Adrenal gland (tissue), 5 donors: ENCODE results near the gene SLC36A3.
A peak's percentile ranks its signal among the peaks of the same experiment; 100 is the strongest.

Experiments used
- CTCF ChIP-seq, 6 experiments: fragments of 450-650 bp in 4 of 6; fragments of 200-600 bp in 2 of 6; sonication (generic) in 1 of 6; IDR thresholded peaks; 1 replicate in 5 of 6; 2 replicates in 1 of 6; pipeline versions ENCODE4 v1.5.1 to v1.8.0; 2016 to 2021; ENCODE audit warnings: antibody characterized with exemption in 6 of 6, mild to moderate bottlenecking in 2 of 6, moderate library complexity in 1 of 6
- POLR2A ChIP-seq, 2 donors: fragments of 450-650 bp; IDR thresholded peaks; one replicate each; pipeline ENCODE4 v1.6.1; 2017; ENCODE audit warnings: antibody characterized with exemption in 2 of 2, mild to moderate bottlenecking in 2 of 2, moderate library complexity in 1 of 2
- donor health status: DM: no; HTN: no; CAD: no.

GRCh38 chr5:151315998-151316597, 12.5 kb upstream of the SLC36A3 start:
- no peak for TF ChIP-seq POLR2A (IDR thresholded peaks at IDR 0.05)
- peak; percentile 69 to 87 (median 80) for TF ChIP-seq CTCF (IDR thresholded peaks at IDR 0.05)
